B cell (primary cell): ENCODE results near the gene LMAN1L. TPM values are rescaled to one million over a fixed set of nuclear protein-coding genes. Genes with fewer than 3 reads are reported as not detected.

Experiments used
- ATAC-seq: fragments of 200-7000 bp; cut with Tn5 transposase; one replicate; pipeline ENCODE4 v1.10.0; 2021; ENCODE audit warnings: low read depth, mild to moderate bottlenecking, moderate number of reproducible peaks, moderate library complexity
- CTCF ChIA-PET: fragments of 350-600 bp; sonication (Branson Sonifier 250); formaldehyde crosslinking; loops from one replicate; lab custom pipeline; 2021; ENCODE audit warnings: antibody characterized with exemption, inconsistent platforms; lab: Charles Lee
- POLR2A ChIA-PET: fragments of 350-600 bp; sonication (Branson Sonifier 250); formaldehyde crosslinking; loops from one replicate; lab custom pipeline; 2021; ENCODE audit warnings: antibody characterized with exemption; lab: Charles Lee
- DNase-seq: peaks from one replicate; pipeline ENCODE4 v3.0.0; 2013
- H2AFZ ChIP-seq: 2 replicates; pipeline ENCODE4 v1.6.1; 2012; ENCODE audit warnings: mild to moderate bottlenecking, low read depth, low read length; ENCODE audit not compliant: insufficient read depth, poor library complexity, severe bottlenecking
- H3K27ac ChIP-seq, 2 donors: 1 replicate in 1 of 2; 2 replicates in 1 of 2; pipeline ENCODE4 v1.5.1; 2012 to 2013; ENCODE audit warnings: low read length in 2 of 2, mild to moderate bottlenecking in 2 of 2, moderate library complexity in 1 of 2
- H3K27me3 ChIP-seq, 4 experiments: fragments of 200-600 bp in 1 of 4; sonication (generic) in 1 of 4; replicated peaks in 1 of 4; 1 replicate in 2 of 4; 2 replicates in 2 of 4; pipeline versions ENCODE4 v1.6.1 to v1.7.0; 2013 to 2016; ENCODE audit warnings: low read length in 3 of 4, mild to moderate bottlenecking in 2 of 4, mixed read lengths in 1 of 4, moderate library complexity in 1 of 4; ENCODE audit not compliant: insufficient read depth in 4 of 4, control insufficient read depth in 3 of 4; ENCODE audit errors: control extremely low read depth in 1 of 4
- H3K36me3 ChIP-seq, 2 experiments: replicated peaks in 1 of 2; 1 replicate in 1 of 2; 2 replicates in 1 of 2; pipeline versions ENCODE4 v1.6.1 to v1.7.1; 2013; ENCODE audit warnings: low read length in 1 of 2; ENCODE audit not compliant: insufficient read depth in 2 of 2, control insufficient read depth in 1 of 2; ENCODE audit errors: control extremely low read depth in 1 of 2, extremely low read depth in 1 of 2
- H3K4me1 ChIP-seq, 2 donors: fragments of 200-600 bp in 1 of 2; sonication (generic) in 1 of 2; 1 replicate in 1 of 2; 2 replicates in 1 of 2; pipeline versions ENCODE4 v1.5.1 to v1.6.1; 2013 to 2017; ENCODE audit warnings: low read length in 2 of 2; ENCODE audit not compliant: control insufficient read depth in 2 of 2, insufficient read depth in 2 of 2
- H3K4me2 ChIP-seq: replicated peaks from 2 replicates; pipeline ENCODE3; 2012; ENCODE audit warnings: mild to moderate bottlenecking, low read depth, low read length; ENCODE audit not compliant: poor library complexity, severe bottlenecking
- H3K4me3 ChIP-seq, 5 experiments: fragments of 200-600 bp in 1 of 5; sonication (generic) in 1 of 5; 1 replicate in 3 of 5; 2 replicates in 2 of 5; pipeline versions ENCODE4 v1.5.1 to v1.7.0; 2011 to 2016; ENCODE audit warnings: low read length in 4 of 5, mild to moderate bottlenecking in 4 of 5, low read depth in 2 of 5, control low read depth in 1 of 5, moderate library complexity in 1 of 5; ENCODE audit not compliant: insufficient read depth in 1 of 5; ENCODE audit errors: control extremely low read depth in 1 of 5, extremely low read depth in 1 of 5
- H3K79me2 ChIP-seq: fragments of 200-600 bp; sonication (generic); one replicate; pipeline ENCODE4 v1.6.0; 2016; ENCODE audit warnings: low read length; ENCODE audit not compliant: control insufficient read depth, insufficient read depth
- H3K9ac ChIP-seq: fragments of 200-600 bp; sonication (generic); 2 replicates; pipeline ENCODE4 v1.6.1; 2017; ENCODE audit warnings: mild to moderate bottlenecking, low read length, moderate library complexity
- H3K9me3 ChIP-seq, 3 donors: one replicate each; pipeline versions ENCODE4 v1.6.1 to v1.7.1; 2013; ENCODE audit warnings: low read length in 2 of 3; ENCODE audit not compliant: control insufficient read depth in 2 of 3, insufficient read depth in 1 of 3; ENCODE audit errors: control extremely low read depth in 1 of 3
- H4K20me1 ChIP-seq: 2 replicates; pipeline ENCODE4 v1.6.0; 2012; ENCODE audit warnings: mild to moderate bottlenecking, low read length; ENCODE audit not compliant: insufficient read depth, control insufficient read depth, poor library complexity, severe bottlenecking
- H3K27ac Mint-ChIP-seq: one replicate; pipeline ENCODE4 v1.8.0; 2021; ENCODE audit warnings: mixed read lengths
- H3K27me3 Mint-ChIP-seq: one replicate; pipeline ENCODE4 v1.8.0; 2021; ENCODE audit warnings: mixed read lengths
- H3K4me1 Mint-ChIP-seq: one replicate; pipeline ENCODE4 v1.8.0; 2021; ENCODE audit warnings: mixed read lengths
- H3K4me3 Mint-ChIP-seq: one replicate; pipeline ENCODE4 v1.8.0; 2021; ENCODE audit warnings: mixed read lengths
- H3K9me3 Mint-ChIP-seq: one replicate; pipeline ENCODE4 v1.8.0; 2022; ENCODE audit warnings: mixed read lengths; ENCODE audit not compliant: insufficient read depth
- CTCF ChIP-seq: fragments of 200-600 bp; IDR thresholded peaks from one replicate; pipeline ENCODE4 v1.8.0; 2022; ENCODE audit warnings: antibody characterized with exemption, mild to moderate bottlenecking
- EZH2 ChIP-seq: IDR thresholded peaks from 2 replicates; pipeline ENCODE4 v1.6.1; 2012; ENCODE audit warnings: borderline replicate concordance, low read depth, mild to moderate bottlenecking, moderate library complexity, low read length; ENCODE audit not compliant: insufficient read depth, poor library complexity, severe bottlenecking
- WGBS: methylation state at CpG from one replicate; pipeline ENCODE4 v1.1.5; 2013; ENCODE audit warnings: missing lambda C conversion rate; ENCODE audit not compliant: insufficient coverage; 5-methylcytosine and 5-hydroxymethylcytosine counted together
- intact Hi-C: fragments of 100-400 bp; cut with micrococcal nuclease; formaldehyde crosslinking; loops from one replicate; pipeline ENCODE4 v1.10.0; 2022
- polyA plus RNA-seq: library from polyadenylated mRNA; depleted of rRNA; stranded (reverse); fragments of >200 nt; gene quantifications from 2 replicates; pipeline ENCODE4 v1.2.3, GENCODE V29; 2012
- total RNA-seq, 2 donors: library from RNA; stranded (reverse); fragments of 120-200 nt in 1 of 2; gene quantifications; 1 replicate in 1 of 2; 2 replicates in 1 of 2; pipeline versions ENCODE4 v1.2.3 to v1.2.4, GENCODE V29; 2013 to 2022

LMAN1L gene
- total and polyA plus RNA-seq, 2 donors (not counting 1 experiment from before 2014, with no cell fraction given), result 0.60 to 1.1 TPM

DNA sequence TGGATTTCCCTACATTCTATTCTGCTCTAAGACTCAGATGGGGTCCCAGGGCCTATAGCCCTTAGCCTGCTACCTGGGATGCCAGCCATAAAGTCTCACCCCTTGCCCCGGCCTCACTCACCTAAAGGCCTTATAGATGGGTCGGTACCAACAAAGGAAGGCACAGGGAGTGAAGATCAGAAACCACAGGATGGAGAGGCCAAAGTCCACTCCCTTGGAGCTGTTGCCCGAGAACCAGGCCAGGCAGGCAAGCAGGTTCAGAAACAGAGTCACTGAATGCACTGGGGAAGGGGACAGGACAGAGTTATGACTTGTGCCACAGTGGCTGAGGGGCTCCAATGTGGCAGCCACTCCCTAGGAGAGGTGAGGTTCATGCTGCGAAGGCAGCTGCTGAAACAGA, 37.8 kb downstream of the LMAN1L start:
- CTCF ChIA-PET, result interaction anchor here (1.1 kb wide), 1 partner anchor 79 kb away, joined by 3 read pairs; no protein-coding TSS in a partner anchor
- H3K9me3 Mint-ChIP-seq, result no peaks in the 10 kb centered on the region

GRCh38 chr15:74851960-74852359, 39.3 kb downstream of the LMAN1L start:
- H3K27ac Mint-ChIP-seq, result no peak overlapping the region
- 100% methylated on average over 7 of the region's 7 CpGs for WGBS
- POLR2A ChIA-PET, result no interaction called here

More for the DNA sequence above, 37.8 kb downstream of the LMAN1L start:
- POLR2A ChIA-PET, result no interaction called here
- H3K9ac ChIP-seq, result no peak overlapping the region
- Mint-ChIP-seq H3K4me3 (no peak overlapping the region), H3K27me3 (no peaks in the 10 kb centered on the region), H3K27ac (no peak overlapping the region), H3K4me1 (peaks cover 13% of the 10 kb centered on the region)
- H3K27me3 ChIP-seq, result no peaks in the 10 kb centered on the region
- H3K27ac ChIP-seq, result no peak overlapping the region
- no peaks in the 10 kb centered on the region for H3K9me3 ChIP-seq
- TF ChIP-seq EZH2, result no peak
- no peak for TF ChIP-seq CTCF
- H2AFZ ChIP-seq, result no peak overlapping the region
- ATAC-seq, result no peak
- DNase-seq, result no peak
- WGBS, result 100% methylated on average over 3 of the region's 4 CpGs
- peaks cover 9% of the 10 kb centered on the region for H3K79me2 ChIP-seq
- peaks cover 3 to 6% of the 10 kb centered on the region in 2 donors for H3K4me1 ChIP-seq
- H4K20me1 ChIP-seq, result peaks cover 32% of the 10 kb centered on the region
- H3K4me2 ChIP-seq, result no peak overlapping the region
- no peak overlapping the region for H3K4me3 ChIP-seq
- peaks cover 1 to 69% of the 10 kb centered on the region in 2 experiments for H3K36me3 ChIP-seq
- intact Hi-C loops, result no loop called here

More at GRCh38 chr15:74851960-74852359, 39.3 kb downstream of the LMAN1L start:
- Histone ChIP-seq H3K27me3 (no peaks in the 10 kb centered on the region), H3K9me3 (no peaks in the 10 kb centered on the region), H3K27ac (no peak overlapping the region), H2AFZ (no peak overlapping the region), H4K20me1 (peaks cover 48% of the 10 kb centered on the region), H3K4me1 (peaks cover 6 to 12% of the 10 kb centered on the region in 2 donors), H3K4me2 (no peak overlapping the region), H3K9ac (no peak overlapping the region), H3K79me2 (peaks cover 23% of the 10 kb centered on the region), H3K36me3 (peaks cover 1 to 65% of the 10 kb centered on the region in 2 experiments), H3K4me3 (no peak overlapping the region)
- no peaks in the 10 kb centered on the region for H3K27me3 Mint-ChIP-seq
- H3K4me1 Mint-ChIP-seq, result peaks cover 16% of the 10 kb centered on the region
- H3K4me3 Mint-ChIP-seq, result no peak overlapping the region
- no peaks in the 10 kb centered on the region for H3K9me3 Mint-ChIP-seq
- CTCF ChIA-PET, result no interaction called here
- TF ChIP-seq CTCF (no peak), EZH2 (no peak)
- ATAC-seq (no peak), DNase-seq (no peak)
- intact Hi-C loops, result no loop called here
